Muscle of leg (tissue), 16 donors: ENCODE measurements around the gene TRIM34. TPM values are rescaled to one million over a fixed set of nuclear protein-coding genes. Genes with fewer than 3 reads are reported as not detected.
"Not testable (repeated sequence)": the region's sequence is repeated elsewhere in the genome, so short reads cannot be mapped to it uniquely, and the experiment has no call there.

Source experiments
- DNase-seq: peaks from one replicate; pipeline ENCODE4 v3.0.0; 2013
- H3K27ac ChIP-seq: one replicate; pipeline ENCODE4 v1.5.1; 2013; ENCODE audit warnings: mild to moderate bottlenecking, low read length, control low read depth
- H3K27me3 ChIP-seq: one replicate; pipeline ENCODE4 v1.6.1; 2013; ENCODE audit warnings: low read length; ENCODE audit not compliant: control insufficient read depth, insufficient read depth
- H3K36me3 ChIP-seq: one replicate; pipeline ENCODE4 v1.6.1; 2013; ENCODE audit warnings: low read length; ENCODE audit not compliant: control insufficient read depth, insufficient read depth
- H3K4me1 ChIP-seq: one replicate; pipeline ENCODE4 v1.6.1; 2013; ENCODE audit warnings: low read length; ENCODE audit not compliant: control insufficient read depth, insufficient read depth
- H3K4me3 ChIP-seq: one replicate; pipeline ENCODE4 v1.5.1; 2013; ENCODE audit warnings: low read length, control low read depth
- H3K9me3 ChIP-seq: replicated peaks from 2 replicates; pipeline ENCODE4 v1.6.1; 2013; ENCODE audit warnings: low read depth, low read length; ENCODE audit not compliant: control insufficient read depth
- WGBS: methylation state at CpG from one replicate; pipeline ENCODE4 v1.1.5; 2013; ENCODE audit warnings: missing lambda C conversion rate; ENCODE audit not compliant: insufficient coverage; 5-methylcytosine and 5-hydroxymethylcytosine counted together
- long read RNA-seq, 11 donors: transcript quantifications; one replicate each; lab custom pipeline, GENCODE V29; 2026
- polyA plus RNA-seq, 8 donors: library from polyadenylated mRNA; unstranded; fragments of 120-200 nt; gene quantifications; one replicate each; pipeline versions ENCODE4 v1.2.1 to v1.2.3, GENCODE V29; 2013; ENCODE audit warnings: inconsistent platforms in 1 of 8, low replicate concordance in 1 of 8; ENCODE audit not compliant: insufficient read length in 8 of 8, insufficient read depth in 1 of 8
- total RNA-seq: library from RNA; stranded (reverse); fragments of 120-200 nt; gene quantifications from one replicate; pipeline ENCODE4 v1.2.4, GENCODE V29; 2013

TRIM34 gene
- total RNA-seq, result 6.4 TPM
- polyA plus RNA-seq, result 1 to 10 TPM; 2.9 to 6.0 (median 4.6) TPM
- long read RNA-seq, donor 1, result 0 reads
- long read RNA-seq, donor 2, result 0 reads
- long read RNA-seq, donor 3, result 0 reads
- long read RNA-seq, donor 4, partial matches to known transcripts, result 0 of 1 reads
- long read RNA-seq, donor 4, other reads (novel, unspliced or antisense), result 0 of 1 reads
- long read RNA-seq, donor 5, result 0 reads
- long read RNA-seq, donor 6, partial matches to known transcripts, result 0 of 1 reads
- long read RNA-seq, donor 6, other reads (novel, unspliced or antisense), result 0 of 1 reads
- long read RNA-seq, donor 7, result 0 reads
- long read RNA-seq, donor 8, result 0 reads
- long read RNA-seq, donor 9, result 0 reads
- long read RNA-seq, donor 10, partial matches to known transcripts, result 0 of 1 reads
- long read RNA-seq, donor 10, other reads (novel, unspliced or antisense), result 0 of 1 reads
- long read RNA-seq, donor 11, partial matches to known transcripts, result 0 of 3 reads
- long read RNA-seq, donor 11, other reads (novel, unspliced or antisense), result 0 of 3 reads

GRCh38 chr11:5624489-5625279 is at the start of gene TRIM34:
Gene TRIM34 (plus strand): TSS chr11:5625001. CDS start chr11:5632332, 7,331 bp downstream.
- Histone ChIP-seq H3K27ac (peak within 1 kb of the TSS; percentile 90), H3K36me3 (no peaks in the 10 kb centered on the region), H3K9me3 (peaks cover 2% of the 10 kb centered on the region), H3K4me3 (peak within 1 kb of the TSS; percentile 45), H3K4me1 (peaks cover 12% of the 10 kb centered on the region), H3K27me3 (no peaks in the 10 kb centered on the region)
- peak; percentile 92 for DNase-seq
- WGBS, result 32% methylated on average over 3 of the region's 7 CpGs

- Histone ChIP-seq H3K36me3 (no peaks in the 10 kb centered on the region), H3K27me3 (no peaks in the 10 kb centered on the region), H3K9me3 (no peaks in the 10 kb centered on the region), H3K4me3 (no peak overlapping the region), H3K4me1 (no peaks in the 10 kb centered on the region), H3K27ac (no peak overlapping the region)
- DNase-seq, result no peak
- WGBS, result 58% methylated on average over 3 of the region's 4 CpGs
These were observed 49.6 kb upstream of the TRIM34 start for GRCh38 chr11:5575152-5575551.

DNA sequence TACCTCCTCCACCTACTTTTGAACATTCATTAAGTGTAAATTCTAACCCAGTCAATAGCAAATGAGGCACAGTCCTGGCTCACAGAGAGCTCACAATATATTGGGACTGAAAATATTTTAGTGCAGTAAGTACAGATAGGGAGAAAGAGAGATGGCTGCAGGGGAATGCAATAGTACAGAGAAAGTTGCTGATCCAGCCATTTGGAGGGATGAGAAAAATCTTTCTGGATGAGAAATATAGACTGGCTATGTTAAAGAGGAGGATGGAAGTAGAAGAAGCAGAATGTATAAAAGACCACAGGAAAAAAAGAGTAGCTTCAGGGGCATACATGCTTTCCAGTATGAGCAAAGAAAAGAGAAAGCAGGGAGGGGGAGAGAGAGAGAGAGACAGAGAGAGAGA is 47.7 kb upstream of the TRIM34 start:
- H3K36me3 ChIP-seq, result no peaks in the 10 kb centered on the region
- H3K27ac ChIP-seq, result no peak overlapping the region
- no peak overlapping the region for H3K4me3 ChIP-seq
- no peaks in the 10 kb centered on the region for H3K9me3 ChIP-seq
- no peak for DNase-seq
- no peaks in the 10 kb centered on the region for H3K4me1 ChIP-seq
- H3K27me3 ChIP-seq, result no peaks in the 10 kb centered on the region

DNA sequence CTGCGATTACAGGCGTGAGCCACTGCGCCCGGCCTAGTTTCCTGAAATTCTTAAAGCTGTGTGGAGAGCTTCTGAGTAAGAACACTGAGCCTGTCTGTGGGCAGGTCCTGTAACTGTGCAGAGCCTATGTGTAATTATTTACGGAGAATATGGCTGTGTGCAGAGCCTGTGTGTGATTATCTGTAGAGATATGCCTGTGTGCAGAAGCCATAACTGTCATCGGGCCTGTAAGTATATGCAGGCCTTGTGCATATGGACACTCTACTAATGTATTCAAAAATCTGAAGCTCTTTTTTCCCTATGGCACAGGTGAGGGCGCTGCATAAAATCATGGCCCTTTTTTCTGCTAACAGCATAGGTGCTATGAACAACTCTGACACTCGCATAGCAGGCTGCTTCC is 44.2 kb upstream of the TRIM34 start, which contains the start of gene OR52B6:
Gene OR52B6 (plus strand): TSS at position 301 of the 400 bp plus-strand sequence. CDS start 0 bp downstream, at position 301.
- Histone ChIP-seq H3K36me3 (no peaks in the 10 kb centered on the region), H3K27me3 (no peaks in the 10 kb centered on the region), H3K9me3 (no peaks in the 10 kb centered on the region), H3K4me3 (no peak within 1 kb of the TSS), H3K4me1 (no peaks in the 10 kb centered on the region), H3K27ac (no peak within 1 kb of the TSS)
- WGBS, result 93% methylated on average over 7 of the region's 8 CpGs
- DNase-seq, result no peak

DNA sequence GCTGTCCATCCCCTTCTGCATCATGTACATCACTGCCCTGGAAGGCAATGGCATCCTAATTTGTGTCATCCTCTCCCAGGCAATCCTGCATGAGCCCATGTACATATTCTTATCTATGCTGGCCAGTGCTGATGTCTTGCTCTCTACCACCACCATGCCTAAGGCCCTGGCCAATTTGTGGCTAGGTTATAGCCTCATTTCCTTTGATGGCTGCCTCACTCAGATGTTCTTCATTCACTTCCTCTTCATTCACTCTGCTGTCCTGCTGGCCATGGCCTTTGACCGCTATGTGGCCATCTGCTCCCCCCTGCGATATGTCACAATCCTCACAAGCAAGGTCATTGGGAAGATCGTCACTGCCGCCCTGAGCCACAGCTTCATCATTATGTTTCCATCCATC is 43.8 kb upstream of the TRIM34 start:
- H3K4me3 ChIP-seq, result no peak overlapping the region
- no peaks in the 10 kb centered on the region for H3K27me3 ChIP-seq
- no peak for DNase-seq
- no peaks in the 10 kb centered on the region for H3K9me3 ChIP-seq
- H3K27ac ChIP-seq, result no peak overlapping the region
- H3K4me1 ChIP-seq, result no peaks in the 10 kb centered on the region
- 84% methylated on average over 4 of the region's 4 CpGs for WGBS
- no peaks in the 10 kb centered on the region for H3K36me3 ChIP-seq

GRCh38 chr11:5584458-5584857 is 40.3 kb upstream of the TRIM34 start:
- DNase-seq, H3K27me3 ChIP-seq, H3K27ac ChIP-seq, H3K4me1 ChIP-seq, H3K9me3 ChIP-seq, H3K36me3 ChIP-seq, H3K4me3 ChIP-seq: not testable (repeated sequence)
- no CpG with 5 or more reads among the region's 5 CpGs for WGBS

- 95% methylated on average over 28 of the region's 31 CpGs for WGBS
- H3K4me1 ChIP-seq, H3K27ac ChIP-seq, H3K4me3 ChIP-seq, H3K9me3 ChIP-seq, H3K36me3 ChIP-seq, H3K27me3 ChIP-seq, DNase-seq: not testable (repeated sequence)
These were observed 34.9 kb upstream of the TRIM34 start for GRCh38 chr11:5589906-5590305.

- no peak for DNase-seq
- Histone ChIP-seq H3K36me3 (no peaks in the 10 kb centered on the region), H3K27ac (no peak overlapping the region), H3K4me1 (peaks cover 5% of the 10 kb centered on the region), H3K27me3 (no peaks in the 10 kb centered on the region), H3K9me3 (no peaks in the 10 kb centered on the region), H3K4me3 (no peak overlapping the region)
- 100% methylated on average over 1 of the region's 3 CpGs for WGBS
These were observed 33.2 kb upstream of the TRIM34 start for GRCh38 chr11:5591613-5592012.

DNA sequence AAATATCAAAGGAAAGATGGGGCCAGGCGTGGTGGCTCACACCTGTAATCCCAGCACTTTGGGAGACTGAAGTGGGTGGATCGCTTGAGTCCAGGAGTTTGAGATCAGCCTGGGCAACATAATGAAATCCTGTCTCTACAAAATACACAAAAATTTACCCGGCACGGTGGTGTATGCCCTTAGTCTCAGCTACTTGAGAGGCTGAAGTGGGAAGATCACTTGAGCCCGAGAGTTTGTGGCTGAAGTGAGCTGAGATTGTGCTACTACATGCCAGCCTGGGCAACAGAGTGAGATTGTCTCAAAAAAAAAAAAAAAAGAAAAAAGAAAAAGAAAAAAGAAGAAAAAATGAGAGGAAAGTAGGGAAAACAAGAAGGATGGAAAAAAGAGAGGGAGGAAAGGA is 32.2 kb upstream of the TRIM34 start:
- WGBS, result no CpG with 5 or more reads among the region's 5 CpGs
- Histone ChIP-seq H3K36me3 (no peaks in the 10 kb centered on the region), H3K27me3 (no peaks in the 10 kb centered on the region), H3K27ac (no peak overlapping the region), H3K9me3 (no peaks in the 10 kb centered on the region), H3K4me1 (peaks cover 7% of the 10 kb centered on the region), H3K4me3 (no peak overlapping the region)
- DNase-seq, result no peak

GRCh38 chr11:5593146-5593545 is 31.7 kb upstream of the TRIM34 start:
- Histone ChIP-seq H3K27me3 (no peaks in the 10 kb centered on the region), H3K27ac (no peak overlapping the region), H3K36me3 (no peaks in the 10 kb centered on the region), H3K4me3 (no peak overlapping the region), H3K4me1 (peaks cover 7% of the 10 kb centered on the region), H3K9me3 (no peaks in the 10 kb centered on the region)
- no CpG with 5 or more reads among the region's 1 CpG for WGBS
- DNase-seq, result no peak
